GDM1 (cell line): Measurements from ENCODE around the gene PGM1.

Experiments used
- DNase-seq: peaks from one replicate; lab custom pipeline; 2025; lab: John Stamatoyannopoulos, UW

The PGM1 gene

DNA sequence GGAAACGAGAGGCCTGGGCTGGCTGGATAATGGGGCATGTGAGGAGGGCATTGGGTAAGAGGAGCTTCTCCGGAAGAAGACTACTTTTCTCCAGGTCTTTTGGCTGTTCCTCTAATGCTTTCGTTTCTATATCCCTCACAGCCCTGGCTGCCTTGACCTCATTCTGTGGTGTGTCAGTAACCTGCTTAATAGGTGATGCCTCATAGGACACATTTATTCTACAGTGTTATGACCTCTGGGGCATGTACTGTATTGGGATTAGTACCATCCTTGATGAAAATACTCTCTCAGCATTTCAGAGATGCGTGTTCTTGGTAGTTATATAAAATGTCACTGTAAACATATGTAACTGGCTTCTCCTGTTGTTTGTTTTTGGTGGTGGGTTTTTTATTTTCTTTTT is 40.1 kb downstream of the PGM1 start:
- DNase-seq, result no peak

DNA sequence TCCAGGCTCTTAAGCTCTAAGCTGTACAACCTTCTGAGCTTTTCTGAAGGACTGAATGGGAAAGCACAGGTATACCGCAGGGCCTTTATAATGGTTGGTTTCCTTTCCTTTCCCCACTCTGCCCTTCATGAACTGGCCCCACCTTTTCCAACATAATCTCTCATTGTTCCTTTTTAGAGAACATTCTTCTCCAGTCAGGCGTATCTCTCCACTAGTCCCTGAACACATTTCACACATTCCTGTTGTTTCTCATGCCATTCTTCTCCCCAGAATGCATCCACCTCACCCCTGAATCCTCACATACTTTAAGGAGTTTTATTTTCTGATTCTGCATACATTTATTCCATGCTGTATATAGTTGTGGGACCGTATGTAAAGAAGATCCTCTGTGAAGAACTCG is 41.3 kb downstream of the PGM1 start:
- DNase-seq, result no peak

DNA sequence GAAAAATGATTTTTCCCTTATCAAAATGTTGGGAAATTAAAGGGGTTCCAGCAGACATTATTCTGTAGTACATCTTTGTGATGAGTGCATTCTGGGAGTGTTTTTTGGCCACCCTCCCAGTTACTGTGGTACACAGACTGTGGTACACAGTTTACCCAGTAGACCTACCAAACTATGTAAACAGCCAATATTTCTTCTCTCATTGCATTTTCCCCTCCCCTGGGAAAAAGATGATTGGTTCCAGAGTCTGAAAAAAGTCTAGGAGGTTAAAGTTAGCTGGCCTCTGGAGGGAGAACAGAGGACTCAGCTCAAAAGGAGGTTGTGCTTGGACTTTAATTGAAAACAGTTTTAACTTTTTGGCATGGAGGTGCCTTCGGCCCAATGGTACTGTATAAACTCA is 42.5 kb downstream of the PGM1 start:
- no peak for DNase-seq

DNA sequence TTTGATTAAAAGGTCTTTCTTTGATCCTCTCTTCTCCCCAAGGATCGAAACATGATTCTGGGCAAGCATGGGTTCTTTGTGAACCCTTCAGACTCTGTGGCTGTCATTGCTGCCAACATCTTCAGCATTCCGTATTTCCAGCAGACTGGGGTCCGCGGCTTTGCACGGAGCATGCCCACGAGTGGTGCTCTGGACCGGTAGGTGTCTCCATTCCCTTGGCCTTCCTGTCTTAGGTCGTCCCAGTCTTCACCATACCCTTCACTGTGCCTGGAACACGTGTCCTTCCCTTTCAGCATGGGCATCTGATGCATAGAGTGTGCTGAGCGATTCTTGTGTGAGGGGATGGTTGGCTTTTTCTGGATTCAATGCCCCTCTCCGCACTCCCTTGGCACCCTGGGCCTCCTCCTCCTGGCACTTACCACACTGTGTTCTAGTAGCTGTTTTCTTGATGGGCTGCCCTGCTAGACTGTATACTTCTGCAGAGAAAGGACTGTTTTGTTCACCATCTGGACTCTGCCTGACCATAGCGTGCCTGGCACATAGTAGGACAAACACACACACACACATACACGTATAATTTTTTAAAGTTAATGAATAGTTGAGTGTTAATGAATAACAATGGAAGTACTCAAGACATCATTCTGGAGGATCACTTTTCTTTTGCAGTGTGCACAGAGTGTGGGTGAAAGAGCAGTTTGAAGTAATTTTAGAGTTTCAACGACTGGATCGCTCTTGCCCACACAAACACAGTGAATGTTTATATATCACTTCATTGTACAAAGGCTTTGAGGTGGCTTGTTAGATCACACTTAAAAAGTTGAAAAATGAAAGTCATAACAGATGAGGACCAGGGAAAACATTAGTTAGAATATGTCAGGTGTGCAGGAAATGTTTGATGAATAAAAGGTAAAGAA is 43.2 kb downstream of the PGM1 start:
- no peak for DNase-seq

DNA sequence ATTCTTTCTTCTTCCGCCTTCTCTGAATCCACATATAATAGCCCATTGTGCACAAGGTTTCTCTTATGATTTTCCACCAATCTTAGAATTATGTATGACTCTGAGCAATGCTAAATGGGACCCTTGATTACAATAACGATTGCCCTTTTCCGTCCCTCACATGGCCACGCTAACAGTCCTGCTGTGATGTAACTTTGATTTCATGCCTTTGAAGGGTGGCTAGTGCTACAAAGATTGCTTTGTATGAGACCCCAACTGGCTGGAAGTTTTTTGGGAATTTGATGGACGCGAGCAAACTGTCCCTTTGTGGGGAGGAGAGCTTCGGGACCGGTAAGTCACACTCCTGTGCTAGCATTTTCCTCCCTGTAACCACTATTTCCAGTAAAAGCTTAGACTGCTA is 45.3 kb downstream of the PGM1 start:
- DNase-seq, result no peak

DNA sequence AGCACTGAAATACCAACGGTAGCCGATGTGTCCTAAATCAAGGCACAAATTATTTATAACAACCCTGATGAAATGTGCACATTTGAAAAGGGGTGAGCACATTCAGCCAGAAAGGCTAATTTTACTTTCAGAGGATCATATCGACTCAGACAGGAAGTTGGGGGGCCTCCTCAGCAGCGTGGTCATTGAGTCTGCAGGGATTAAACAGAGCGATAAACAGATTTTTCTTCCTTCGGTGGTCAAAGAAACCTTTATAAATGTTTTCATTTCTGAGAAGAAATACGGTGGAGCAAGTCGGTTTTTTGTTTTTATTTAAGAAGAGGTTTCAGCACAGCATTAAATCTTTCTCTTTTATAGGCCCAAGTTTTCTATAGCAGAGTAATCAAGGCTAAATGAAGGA is 45.7 kb downstream of the PGM1 start:
- DNase-seq, result no peak

DNA sequence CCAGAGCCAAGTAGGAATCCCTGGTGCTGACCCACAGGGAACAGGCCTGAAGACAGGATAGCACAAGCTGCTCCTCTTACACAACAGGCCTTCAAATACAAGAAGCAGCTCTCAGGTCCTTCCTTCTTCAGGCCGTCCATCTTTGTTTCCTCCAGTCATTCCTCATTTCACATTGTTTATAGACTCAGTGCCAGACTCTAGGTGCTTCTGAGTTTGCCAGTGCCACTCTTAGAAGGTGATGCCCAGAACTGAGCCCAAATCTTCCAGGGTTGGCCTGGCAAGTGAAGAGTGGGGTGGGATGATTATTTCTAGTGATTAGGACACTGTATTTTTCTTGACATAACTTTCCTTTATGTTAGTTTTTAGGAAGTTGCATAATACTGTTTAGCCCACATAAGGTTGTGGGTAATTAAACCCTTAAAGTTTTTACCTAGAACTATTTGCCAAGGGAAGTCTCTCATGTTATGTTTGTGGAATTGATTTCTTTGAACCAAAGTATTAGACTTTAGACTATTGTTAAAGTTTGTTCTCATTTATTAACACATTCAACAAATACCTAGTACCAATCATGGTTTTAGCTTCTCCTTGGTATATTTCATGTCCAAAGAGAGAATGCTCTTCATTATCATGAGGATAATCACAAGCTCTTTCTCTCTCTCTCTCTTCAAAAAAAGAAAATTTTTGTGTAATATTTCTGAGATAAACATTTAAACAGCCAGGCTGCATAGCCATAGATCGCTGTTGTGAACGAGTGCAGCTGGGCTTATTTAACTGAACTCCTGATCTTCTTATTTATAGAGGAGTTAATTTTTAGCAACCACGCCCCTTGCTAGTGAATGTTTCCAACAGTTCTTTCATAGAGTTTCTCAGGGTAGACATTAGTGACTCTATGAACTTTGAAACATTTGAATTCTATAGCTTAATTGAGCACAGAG is 47.7 kb downstream of the PGM1 start:
- no peak for DNase-seq

GRCh38 chr1:63641615-63642014 is 48.4 kb downstream of the PGM1 start:
- DNase-seq, result no peak

DNA sequence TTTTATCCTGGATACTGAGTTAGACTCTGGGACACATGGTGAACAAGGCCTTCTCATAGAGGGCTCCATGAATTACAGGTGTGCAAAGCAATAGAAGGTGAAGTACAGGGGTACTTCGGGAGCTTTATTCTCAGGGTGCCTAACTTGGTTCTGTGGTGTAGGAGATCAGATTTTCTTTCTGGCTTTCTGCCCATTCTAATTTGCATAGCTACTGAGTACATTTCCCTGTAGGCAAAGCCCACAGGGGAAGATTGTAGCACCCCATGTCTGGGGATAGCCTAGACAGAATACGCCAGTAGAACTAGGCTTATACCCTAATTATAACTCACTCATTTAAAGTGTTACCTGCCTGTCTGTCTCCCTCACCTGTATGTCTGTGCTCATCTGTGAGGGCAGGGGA is 49.7 kb downstream of the PGM1 start:
- DNase-seq, result no peak

GRCh38 chr1:63643517-63643916 is 50.3 kb downstream of the PGM1 start:
- no peak for DNase-seq

- no peak for DNase-seq
These were observed 50.7 kb downstream of the PGM1 start for GRCh38 chr1:63643926-63644325.

DNA sequence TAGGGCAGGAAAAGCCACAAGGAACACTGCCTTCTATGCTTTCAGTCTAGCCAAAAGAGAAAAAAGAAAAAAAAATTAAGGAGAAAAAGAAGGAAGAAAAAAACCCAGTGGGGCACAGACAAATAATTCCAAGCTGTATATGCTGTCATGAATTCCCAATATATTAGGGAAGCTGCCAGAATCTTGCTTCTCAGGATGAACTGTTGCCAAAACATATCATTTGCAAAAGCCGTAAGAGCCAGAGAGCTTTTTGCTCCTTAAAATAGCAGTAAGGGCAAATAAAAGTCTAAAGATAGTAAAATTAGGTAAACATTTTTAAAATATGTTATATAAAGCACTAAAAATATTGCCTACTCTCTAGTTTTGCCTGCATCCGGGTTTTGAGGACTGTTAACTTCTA is 52.1 kb downstream of the PGM1 start:
- DNase-seq, result no peak

DNA sequence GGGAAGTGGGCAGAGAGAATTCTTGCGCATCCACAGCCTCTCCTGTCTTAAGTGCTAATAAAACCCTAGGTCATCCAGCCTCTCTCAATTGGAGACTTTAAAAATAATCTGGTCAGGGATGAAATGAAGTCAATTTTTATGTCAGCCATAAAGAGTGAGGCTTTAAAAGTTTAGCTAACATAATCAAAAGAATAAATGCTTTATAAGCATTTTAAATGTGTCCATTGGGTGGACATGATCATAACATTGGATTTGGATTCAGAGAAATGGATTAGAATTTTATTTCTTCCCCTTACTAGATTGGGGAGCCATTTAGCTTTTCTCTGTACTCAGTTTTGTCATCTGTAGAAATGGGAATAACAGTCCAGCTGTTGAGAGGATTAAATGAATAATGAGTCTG is 55.5 kb downstream of the PGM1 start:
- DNase-seq, result no peak

GRCh38 chr1:63651161-63651701 is 58.0 kb downstream of the PGM1 start:
- DNase-seq, result no peak

DNA sequence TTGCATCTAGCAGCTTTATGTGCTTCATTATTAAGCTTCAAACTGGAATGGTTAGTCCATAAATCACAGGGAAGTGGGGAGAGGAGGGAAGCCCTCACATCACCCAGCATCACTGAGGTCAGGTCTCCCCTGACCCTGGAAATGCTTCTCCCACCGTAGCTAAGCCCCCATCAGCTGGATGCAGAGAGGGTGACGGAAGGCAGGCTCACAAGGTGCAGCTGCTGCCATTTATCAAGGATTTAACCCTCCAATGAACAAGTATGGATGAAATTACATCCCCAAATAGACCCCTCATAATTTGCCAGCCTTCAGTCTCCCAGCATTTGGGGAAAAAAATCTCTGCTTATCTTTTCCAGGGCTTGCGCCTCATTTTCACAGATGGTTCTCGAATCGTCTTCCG is 60.8 kb downstream of the PGM1 start:
- DNase-seq, result no peak

DNA sequence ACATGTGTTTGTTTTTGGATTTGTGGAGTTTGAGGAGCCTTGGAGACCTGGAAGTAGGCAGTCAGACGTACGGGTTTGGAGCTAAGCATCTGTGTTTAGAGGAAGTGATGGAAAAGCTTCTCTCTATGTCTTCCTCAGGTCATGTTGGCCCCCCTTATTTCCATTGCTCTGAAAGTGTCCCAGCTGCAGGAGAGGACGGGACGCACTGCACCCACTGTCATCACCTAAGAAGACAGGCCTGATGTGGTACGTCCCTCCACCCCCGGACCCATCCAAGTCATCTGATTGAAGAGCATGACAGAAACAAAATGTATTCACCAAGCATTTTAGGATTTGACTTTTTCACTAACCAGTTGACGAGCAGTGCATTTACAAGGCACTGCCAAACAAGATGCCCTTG is 66.2 kb downstream of the PGM1 start:
- DNase-seq, result no peak

- DNase-seq, result no peak
These were observed 69.0 kb downstream of the PGM1 start for GRCh38 chr1:63662056-63662836.

DNA sequence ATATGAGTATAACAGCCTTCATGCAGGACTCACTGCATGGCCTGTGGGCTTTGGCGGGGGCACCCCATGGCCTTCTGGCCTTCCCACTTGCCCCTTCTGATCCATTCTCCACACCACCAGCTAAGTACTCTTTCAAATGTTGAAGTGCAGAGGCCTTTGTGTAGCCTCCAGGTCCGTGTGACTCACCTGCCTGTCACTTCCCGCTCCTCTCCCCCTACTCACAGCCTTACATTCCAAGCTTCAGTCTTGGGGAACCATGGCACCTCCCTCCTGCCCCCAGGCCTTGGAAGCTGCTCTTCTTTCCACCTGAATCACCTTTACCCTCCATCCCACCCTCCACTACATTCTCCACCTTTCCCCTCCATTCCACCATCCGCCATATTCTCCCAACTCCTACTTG is 69.6 kb downstream of the PGM1 start:
- no peak for DNase-seq

GRCh38 chr1:63663301-63663700 is 70.1 kb downstream of the PGM1 start:
- DNase-seq, result no peak

DNA sequence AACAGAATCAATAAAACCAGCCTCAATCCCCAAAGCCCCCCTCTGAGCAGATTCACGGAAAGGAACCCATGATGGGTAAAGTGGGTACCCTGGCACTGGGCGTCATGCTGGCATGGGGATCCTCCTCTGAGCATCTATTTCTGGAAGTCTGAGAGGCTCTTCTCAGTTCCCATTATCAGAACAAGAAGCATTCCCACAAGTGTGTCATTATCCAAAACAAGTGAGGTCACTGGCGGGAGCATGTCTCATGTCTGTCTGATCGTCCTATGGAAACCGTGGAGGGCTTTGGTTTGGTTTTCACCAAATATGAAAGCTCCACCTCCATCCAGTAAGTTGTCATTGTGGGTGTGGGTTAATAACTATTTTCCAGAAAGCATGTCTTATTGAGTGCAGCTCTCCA is 70.7 kb downstream of the PGM1 start:
- DNase-seq, result no peak

DNA sequence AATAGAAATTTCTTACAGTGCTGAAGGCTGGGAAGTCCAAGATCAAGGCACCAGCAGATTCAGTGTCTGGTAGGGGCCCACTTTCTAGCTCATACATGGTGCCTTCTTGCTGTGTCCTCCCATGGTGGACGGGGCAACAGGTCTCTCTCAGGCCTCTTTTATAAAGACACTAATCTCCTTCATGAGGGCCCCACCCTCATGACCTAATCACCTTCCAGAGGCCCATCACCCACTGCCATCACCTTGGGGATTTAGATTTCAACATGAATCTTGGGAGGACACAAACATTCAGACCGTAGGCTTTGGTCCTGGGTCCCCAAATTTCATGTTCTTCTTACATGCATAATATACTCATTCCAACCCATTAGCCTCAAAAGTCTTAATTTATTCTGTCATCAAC is 71.5 kb downstream of the PGM1 start:
- no peak for DNase-seq

DNA sequence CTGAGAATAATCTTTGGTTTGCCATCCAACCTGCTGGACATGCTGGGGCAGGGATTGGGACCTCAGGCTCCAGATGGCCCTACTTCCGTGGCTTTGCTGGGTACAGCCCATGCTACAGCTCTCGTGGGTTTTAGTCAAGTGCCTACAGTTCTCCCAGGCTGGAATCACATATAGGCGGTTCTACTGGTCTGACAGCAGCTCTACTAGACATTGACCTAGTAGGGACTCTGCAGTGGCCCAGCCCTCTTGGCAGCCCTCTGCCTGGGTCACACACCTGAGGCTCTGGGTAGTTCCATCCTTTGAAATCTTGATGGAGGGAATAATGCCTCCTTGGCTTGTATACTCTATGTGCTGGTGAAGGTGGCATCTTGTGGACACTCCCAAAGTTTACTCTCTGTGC is 72.2 kb downstream of the PGM1 start:
- DNase-seq, result no peak
